Measurements from ENCODE around the gene HPDL.
A peak's percentile ranks its signal among the peaks of the same experiment; 100 is the strongest.
"Not testable (repeated sequence)": the region's sequence is repeated elsewhere in the genome, so short reads cannot be mapped to it uniquely, and the experiment has no call there.

HPDL gene

GRCh38 chr1:45326627-45327623 is at the start of gene HPDL:
Gene HPDL, plus strand, starts transcription at chr1:45326895. Its CDS starts 254 bp downstream, at chr1:45327149.
- peak; percentile 93 for DNase-seq

GRCh38 chr1:45282351-45282750 is 44.3 kb upstream of the HPDL start:
- DNase-seq, result no peak

GRCh38 chr1:45284858-45285257 is 41.8 kb upstream of the HPDL start:
- not testable (repeated sequence) for DNase-seq

- DNase-seq, result not testable (repeated sequence)
Observed at GRCh38 chr1:45286521-45286920, 40.2 kb upstream of the HPDL start.

DNA sequence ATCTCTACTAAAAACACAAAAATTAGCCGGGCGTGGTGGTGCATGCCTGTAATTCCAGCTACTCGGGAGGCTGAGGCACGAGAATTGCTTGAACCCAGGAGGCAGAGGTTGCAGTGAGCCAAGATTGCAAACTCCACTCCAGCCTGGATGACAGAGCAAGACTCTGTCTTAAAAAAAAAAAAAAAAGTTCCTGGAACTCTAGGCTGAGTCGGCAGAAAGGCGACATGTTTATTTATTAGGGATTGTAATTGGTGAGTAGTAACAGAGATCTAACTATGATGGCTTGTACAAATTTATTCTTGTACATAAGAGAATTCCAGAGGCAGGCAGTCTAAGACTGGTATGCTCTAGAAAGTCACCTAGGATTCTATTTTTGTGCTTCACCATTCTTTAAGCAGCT is 35.7 kb upstream of the HPDL start:
- not testable (repeated sequence) for DNase-seq

DNA sequence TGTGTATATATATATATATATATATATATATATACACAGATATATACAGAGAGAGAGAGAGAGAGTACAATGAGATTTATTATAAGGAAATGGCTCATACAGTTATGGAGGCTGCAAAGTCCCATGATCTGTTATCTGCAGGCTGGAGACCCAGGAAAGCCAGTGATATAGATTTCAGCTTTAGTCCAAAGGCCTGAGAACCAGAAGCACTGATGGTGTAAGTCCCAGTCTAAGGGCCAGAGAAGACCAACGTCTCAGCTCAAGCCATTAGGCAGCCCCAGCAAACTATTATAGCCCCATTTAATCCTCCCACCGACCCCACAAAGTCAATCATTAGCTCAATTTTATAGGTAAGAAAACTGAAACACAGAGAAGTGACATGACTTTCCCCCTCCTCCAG is 35.0 kb upstream of the HPDL start:
- DNase-seq, result no peak

DNA sequence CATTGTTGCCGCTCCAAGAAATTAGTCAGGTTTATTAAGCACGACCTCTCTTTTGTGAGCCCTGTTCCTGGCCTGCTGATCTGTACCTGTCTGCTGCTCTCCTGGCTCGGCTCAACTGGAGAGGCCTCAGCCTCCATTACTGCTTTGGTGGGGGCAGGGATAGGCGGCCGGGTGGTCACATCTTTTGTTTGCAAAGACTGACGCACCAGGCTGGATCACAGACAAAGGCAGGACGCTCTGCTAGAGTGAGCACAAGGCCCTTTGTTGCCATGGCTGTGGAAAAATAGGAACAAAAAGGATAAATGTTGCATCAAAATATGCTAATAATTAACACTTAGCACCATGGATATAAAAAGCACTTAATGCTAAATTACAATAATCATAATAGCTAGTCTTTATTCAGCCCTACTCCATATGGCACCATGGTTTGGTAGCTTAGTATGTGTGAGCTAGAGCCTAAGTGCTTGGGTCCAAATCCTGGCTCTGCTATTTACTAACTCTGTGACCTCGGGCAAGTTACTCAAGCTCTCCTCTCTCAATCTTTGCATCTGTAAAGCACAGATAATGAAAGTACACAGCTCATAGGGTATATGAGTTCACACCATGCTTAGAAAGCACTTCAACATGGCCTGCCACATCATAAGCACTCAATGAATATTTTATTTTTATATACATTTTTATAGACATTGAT is 28.9 kb upstream of the HPDL start:
- DNase-seq, result peak; percentile 9

DNA sequence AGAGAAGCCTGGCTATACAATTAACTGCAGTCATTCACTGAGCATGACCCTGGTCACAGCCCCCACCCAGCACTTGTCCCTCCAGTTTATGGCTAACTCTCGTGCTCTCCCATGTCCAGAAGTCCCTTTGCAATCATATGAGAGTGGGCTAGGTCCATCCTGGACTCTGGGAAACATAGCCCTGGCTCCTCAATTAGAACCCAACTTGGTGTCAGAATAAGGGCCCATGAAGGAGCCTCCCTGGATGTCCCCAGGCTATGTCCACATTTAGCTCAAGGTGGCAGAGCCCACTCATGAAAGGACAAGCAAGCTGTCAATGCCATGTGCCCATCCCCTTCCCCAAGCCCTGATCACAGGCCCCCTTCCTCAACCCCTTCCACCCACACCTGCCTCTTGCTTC is 27.4 kb upstream of the HPDL start:
- DNase-seq, result no peak

- peak; percentile 93 for DNase-seq
Observed at GRCh38 chr1:45299981-45300668, 26.6 kb upstream of the HPDL start.

DNA sequence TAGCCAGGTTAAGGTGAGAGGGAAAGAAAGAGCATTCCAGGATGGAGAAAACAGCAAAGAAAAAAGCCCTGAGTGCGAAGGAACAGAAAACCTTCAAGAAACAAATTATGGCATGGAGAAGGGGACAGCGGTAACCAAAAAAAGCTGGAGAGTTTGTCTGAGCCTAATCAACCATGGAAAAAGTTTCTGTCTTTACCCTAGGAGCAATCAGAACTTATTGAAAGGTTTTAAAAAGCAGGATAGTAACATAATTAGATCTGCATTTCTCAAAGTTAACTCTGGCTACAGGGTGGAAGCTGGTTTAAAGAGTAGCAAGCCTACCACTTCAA is 26.1 kb upstream of the HPDL start:
- DNase-seq, result no peak

DNA sequence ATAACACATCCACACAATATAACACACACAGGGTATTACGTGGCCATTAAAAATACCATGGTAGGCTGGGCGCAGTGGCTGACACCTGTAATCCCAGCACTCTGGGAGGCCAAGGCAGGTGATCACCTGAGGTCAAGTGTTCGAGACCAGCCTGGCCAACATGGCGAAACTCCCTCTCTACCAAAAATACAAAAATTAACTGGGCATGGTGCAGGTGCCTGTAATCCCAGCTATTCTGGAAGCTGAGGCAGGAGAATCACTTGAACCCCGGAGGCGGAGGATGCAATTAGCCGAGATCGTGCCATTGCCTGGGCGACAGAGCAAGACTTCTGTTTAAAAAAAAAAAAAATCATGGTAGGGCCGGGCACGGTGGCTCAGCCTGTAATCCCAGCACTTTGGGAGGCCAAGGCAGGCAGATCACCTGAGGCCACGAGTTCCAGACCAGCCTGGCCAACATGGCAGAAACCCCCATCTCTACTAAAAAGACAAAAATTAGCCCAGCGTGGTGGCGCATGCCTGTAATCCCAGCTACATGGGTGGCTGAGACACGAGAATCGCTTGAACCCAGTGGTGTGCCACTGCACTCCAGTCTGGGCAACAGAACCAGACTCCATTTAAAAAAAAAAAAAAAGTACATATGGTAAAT is 24.1 kb upstream of the HPDL start:
- no peak for DNase-seq

DNA sequence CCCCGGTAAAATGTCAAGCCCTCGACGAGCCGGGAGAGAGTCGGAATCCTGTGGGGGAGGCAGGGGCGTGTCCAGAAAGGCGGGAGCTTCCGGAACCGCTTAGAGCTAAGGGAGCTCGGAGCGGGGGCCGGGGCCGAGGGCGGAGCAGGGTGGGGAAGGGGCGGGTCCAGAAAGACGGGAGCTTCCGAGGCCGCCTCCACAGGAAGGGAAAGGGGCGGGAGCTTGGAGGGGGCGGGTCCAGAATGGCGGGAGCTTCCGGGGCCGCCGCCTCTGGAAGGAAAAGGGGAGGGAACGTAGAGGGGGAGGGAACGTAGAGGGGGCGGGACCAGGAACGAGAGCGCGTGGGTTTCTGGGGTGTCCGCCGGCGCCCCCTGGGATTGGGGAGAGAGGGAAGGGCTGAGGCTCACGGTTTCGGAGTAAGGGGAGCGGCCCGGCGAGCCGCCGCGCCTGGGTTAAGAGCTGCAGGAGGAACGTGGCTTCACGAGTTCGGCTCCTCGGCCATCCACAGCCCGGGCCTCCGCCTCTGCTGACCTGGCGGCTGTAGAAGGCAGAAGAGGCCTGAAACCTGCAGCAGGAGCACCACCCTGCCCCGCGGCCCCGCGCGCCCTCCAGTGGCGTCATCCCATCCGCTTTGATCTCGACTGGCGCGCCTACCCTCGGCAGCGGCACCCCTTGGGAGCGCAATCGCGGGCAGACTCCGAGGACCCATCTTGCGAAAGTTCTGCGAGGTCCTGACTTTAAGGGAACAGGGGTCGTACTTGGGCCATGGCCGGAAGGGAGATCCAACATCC is 23.0 kb upstream of the HPDL start:
- DNase-seq, result peak; percentile 98

- peak; percentile 57 for DNase-seq
Observed at GRCh38 chr1:45304311-45305081, 22.2 kb upstream of the HPDL start.

- DNase-seq, result no peak
Observed at GRCh38 chr1:45305231-45305630, 21.5 kb upstream of the HPDL start.

DNA sequence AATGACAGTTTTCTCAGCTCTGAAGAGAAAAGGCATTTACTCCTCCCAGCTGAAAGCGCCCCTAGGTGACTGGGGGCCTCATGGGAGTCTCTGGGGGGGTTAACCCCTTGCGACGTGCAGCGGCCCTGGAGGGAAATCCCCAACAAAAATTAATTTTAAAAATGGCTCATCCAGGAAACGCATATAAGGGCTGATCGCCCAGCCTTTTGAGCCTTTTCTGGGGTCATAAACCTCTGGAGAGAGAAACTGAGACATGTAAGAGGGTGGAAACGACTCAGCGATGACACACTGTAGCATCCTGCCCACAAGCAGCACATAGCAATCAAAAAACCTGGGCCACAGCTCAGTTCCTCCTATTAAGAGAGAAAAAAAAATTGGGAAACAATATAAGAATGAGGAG is 20.4 kb upstream of the HPDL start:
- no peak for DNase-seq

DNA sequence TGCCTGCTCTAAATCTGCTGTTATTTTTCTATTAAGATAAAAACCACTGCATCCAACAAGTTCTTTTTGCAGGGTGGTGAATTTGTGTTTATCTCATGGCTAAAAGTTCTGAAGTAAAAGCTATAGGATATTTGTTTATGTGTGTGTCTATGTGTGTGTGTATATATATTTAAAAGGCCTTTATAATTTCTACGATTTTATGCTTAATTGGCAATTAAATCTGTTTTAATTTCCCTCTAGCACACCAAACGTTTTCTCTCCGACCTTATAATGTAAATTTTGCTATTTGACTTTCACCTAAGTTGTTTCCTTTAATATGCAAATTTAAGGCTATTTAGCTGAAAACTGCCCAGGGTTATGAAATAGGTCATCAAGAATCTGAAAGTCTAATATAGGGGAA is 19.8 kb upstream of the HPDL start:
- no peak for DNase-seq

DNA sequence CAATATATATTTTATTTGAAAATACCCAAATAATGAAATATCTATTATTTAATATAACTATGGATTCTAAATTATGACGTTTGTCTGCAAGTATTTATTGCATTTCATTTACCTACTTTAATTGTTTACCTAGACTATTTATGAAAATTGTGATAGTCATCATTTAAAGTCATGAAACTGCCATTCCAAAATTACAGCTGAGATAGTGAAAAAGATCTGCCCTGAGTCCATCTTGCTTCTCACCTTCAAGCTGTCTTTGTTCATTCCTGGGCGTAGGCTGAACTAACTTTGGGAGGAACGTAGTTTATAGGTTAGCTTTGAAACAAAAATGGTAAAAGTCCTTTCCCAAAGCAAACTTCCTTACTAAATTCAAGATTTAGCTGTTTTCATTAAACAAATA is 12.4 kb upstream of the HPDL start:
- DNase-seq, result no peak

DNA sequence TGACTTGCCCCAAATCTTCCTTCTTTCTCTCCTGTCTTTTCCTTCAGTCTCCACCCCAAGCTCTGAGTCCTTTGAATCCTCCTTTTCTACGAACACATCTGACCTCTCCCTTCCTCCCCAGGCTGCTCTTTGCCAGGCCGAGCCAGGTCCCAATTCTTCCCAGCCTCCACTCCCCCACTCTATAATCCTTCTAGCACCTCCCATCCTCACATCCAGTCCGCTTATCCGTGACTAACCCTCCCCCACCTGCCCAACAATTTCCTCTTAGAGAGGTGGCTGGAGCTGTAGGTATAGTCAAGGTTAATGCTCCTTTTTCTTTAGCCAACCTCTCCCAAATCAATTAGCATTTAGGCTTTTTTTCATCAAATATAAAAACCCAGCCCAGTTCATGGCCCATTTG is 9.5 kb upstream of the HPDL start:
- no peak for DNase-seq

- no peak for DNase-seq
Observed at GRCh38 chr1:45319761-45320160, 6.9 kb upstream of the HPDL start.

- no peak for DNase-seq
Observed at GRCh38 chr1:45321444-45321843, 5.3 kb upstream of the HPDL start.

GRCh38 chr1:45322486-45323040 is 4.1 kb upstream of the HPDL start:
- DNase-seq, result no peak
